Measurements from ENCODE around the gene CNBP. TPM values are rescaled to one million over a fixed set of nuclear protein-coding genes. Genes with fewer than 3 reads are reported as not detected.

Gene CNBP
- total RNA-seq (100 to 1,000 TPM; 754 to 850 (median 816) TPM), polyA plus RNA-seq (100 to 1,000 TPM; 423 to 678 (median 575) TPM)
- long read RNA-seq, donor 1, transcript CNBP-208 (5 exons, 1,549 nt), result minor isoform, 11 of 656 reads
- long read RNA-seq, donor 1, transcript CNBP-207 (5 exons, 1,626 nt), result major isoform, 235 of 656 reads
- long read RNA-seq, donor 1, transcript CNBP-201 (5 exons, 1,664 nt), result minor isoform, 230 of 656 reads
- long read RNA-seq, donor 1, transcript CNBP-204 (5 exons, 1,641 nt), result minor isoform, 60 of 656 reads
- long read RNA-seq, donor 1, partial matches to known transcripts, result 9 of 656 reads
- long read RNA-seq, donor 1, other reads (novel, unspliced or antisense), result 107 of 656 reads
- long read RNA-seq, donor 2, transcript CNBP-207 (5 exons, 1,626 nt), result minor isoform, 579 of 1,778 reads
- long read RNA-seq, donor 2, transcript CNBP-204 (5 exons, 1,641 nt), result minor isoform, 187 of 1,778 reads
- long read RNA-seq, donor 2, transcript CNBP-208 (5 exons, 1,549 nt), result minor isoform, 65 of 1,778 reads
- long read RNA-seq, donor 2, transcript CNBP-201 (5 exons, 1,664 nt), result major isoform, 586 of 1,778 reads
- long read RNA-seq, donor 2, partial matches to known transcripts, result 61 of 1,778 reads
- long read RNA-seq, donor 2, other reads (novel, unspliced or antisense), result 255 of 1,778 reads

DNA sequence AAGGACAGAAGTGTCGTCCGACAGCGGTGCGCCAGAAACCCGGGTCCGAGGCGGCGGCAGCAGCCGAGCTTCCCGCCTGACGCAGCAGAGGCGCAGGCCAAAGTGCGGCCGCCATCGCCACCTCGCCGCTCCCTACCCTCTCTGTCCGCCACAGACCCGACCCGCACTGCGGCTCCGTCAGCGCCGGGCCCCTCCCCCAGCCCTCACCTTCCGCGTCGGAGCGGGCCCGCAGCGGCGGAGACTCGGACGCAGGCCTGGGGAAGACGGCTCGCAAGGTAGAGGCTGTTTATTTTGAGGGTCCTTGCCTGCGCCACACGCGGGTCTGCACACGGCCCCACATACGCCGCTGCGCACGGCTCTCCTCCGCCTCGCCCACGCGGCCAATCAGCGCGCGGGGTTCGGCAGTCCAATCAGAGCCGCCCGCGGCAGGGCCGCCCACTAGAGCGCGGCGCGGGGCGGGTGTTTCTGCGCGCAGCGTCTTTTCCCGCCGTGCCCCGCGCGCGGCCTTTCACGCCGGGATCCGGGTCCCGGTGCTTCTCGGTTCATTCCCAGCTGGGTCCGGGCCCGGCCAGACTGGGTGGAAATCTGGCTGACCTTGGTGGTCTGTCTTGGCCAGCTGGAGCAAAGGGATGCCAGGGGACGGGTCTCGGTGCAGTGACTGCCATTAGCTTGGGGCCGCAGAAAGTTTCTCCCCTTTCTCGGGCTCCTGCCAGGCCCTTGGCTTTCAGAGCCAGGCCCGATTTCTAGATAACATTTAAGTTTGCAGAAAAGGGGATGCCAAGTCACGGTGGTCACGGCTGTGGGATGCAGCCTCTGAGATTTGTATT, at the start of gene CNBP:
Gene CNBP, minus strand, starts transcription at position 328 of the 827 bp plus-strand sequence. CDS start 12,139 bp downstream, outside the sequence.
- H3K4me1 ChIP-seq, result peaks cover 49% of the 10 kb centered on the region
- TF ChIP-seq, protein P1, sequence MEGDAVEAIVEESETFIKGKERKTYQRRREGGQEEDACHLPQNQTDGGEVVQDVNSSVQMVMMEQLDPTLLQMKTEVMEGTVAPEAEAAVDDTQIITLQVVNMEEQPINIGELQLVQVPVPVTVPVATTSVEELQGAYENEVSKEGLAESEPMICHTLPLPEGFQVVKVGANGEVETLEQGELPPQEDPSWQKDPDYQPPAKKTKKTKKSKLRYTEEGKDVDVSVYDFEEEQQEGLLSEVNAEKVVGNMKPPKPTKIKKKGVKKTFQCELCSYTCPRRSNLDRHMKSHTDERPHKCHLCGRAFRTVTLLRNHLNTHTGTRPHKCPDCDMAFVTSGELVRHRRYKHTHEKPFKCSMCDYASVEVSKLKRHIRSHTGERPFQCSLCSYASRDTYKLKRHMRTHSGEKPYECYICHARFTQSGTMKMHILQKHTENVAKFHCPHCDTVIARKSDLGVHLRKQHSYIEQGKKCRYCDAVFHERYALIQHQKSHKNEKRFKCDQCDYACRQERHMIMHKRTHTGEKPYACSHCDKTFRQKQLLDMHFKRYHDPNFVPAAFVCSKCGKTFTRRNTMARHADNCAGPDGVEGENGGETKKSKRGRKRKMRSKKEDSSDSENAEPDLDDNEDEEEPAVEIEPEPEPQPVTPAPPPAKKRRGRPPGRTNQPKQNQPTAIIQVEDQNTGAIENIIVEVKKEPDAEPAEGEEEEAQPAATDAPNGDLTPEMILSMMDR (IDR thresholded peaks at IDR 0.05), result no peak
- peak within 1 kb of the TSS; percentile 100 for H3K27ac ChIP-seq
- peak within 1 kb of the TSS; percentile 97 for H3K4me3 ChIP-seq
- WGBS, 3 donors, result 0 to 1% (median 0%) methylated on average over 63 to 83 of the region's 83 CpGs
- no peaks in the 10 kb centered on the region for H3K27me3 ChIP-seq (ENCODE audit: insufficient read depth in 3 of 3, low read length in 2 of 3)
- peak; percentile 84 to 95 (median 90) for ATAC-seq
- H3K9me3 ChIP-seq, result no peaks in the 10 kb centered on the region
- peaks cover 0 to 4% of the 10 kb centered on the region in 2 donors for H3K36me3 ChIP-seq (ENCODE audit: insufficient read depth in 1 of 2, low read depth in 1 of 2)
- peak; percentile 96 to 97 for DNase-seq
- intact Hi-C loops (cut with DNase I), result loop anchor here (5.0 kb wide), 2 partner anchors 44 to 64 kb away; partner anchors contain the start of gene COPG1 (in 2 of the 2)

DNA sequence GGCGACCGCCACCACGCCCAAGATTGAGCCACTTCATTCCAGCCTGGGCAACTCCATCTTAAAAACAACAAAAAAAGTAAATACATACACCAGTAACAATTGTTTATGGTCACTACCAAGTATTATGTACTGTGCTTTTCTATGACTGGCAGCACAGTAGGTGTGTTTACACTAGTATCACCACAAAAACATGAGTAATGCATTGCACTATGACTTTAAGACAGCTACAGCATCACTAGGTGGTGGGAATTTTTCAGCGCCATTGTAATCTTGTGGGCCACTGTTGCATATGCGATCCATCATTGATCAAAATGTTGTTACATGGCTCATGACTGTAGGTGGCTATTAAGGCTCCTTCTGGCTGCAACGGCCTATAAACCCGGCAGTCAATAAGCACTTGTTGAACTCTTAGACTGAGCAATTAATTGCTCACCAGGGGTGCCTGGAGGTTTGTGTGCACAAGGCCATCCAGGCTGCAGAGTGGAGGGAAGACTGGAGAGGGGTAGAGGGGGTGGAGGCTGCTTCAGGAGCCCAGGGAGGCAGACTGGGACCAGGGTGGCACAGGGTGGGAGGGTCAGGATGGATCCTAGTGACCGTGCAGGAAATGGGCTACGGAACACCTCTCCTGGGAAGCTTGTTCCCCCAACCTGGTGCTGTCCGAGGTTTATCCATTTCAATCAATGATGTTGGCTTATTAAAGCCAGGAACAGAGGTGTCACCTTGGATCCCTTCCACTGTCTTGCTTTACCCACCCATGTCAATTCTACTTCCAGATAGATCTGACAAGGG, 47.8 kb upstream of the CNBP start:
- ATAC-seq, result no peak
- Histone ChIP-seq H3K27me3 (ENCODE audit: insufficient read depth in 3 of 3, low read length in 2 of 3) (no peaks in the 10 kb centered on the region), H3K4me1 (peaks cover 22% of the 10 kb centered on the region), H3K4me3 (no peak overlapping the region), H3K27ac (no peak overlapping the region), H3K36me3 (ENCODE audit: insufficient read depth in 1 of 2, low read depth in 1 of 2) (no peaks in the 10 kb centered on the region), H3K9me3 (no peaks in the 10 kb centered on the region)
- WGBS, 3 donors, result 76 to 81% (median 76%) methylated on average over 10 of the region's 10 CpGs
- intact Hi-C loops (cut with DNase I), result no loop called here
- DNase-seq, result no peak
- TF ChIP-seq, protein P1 (IDR thresholded peaks at IDR 0.05), result no peak

DNA sequence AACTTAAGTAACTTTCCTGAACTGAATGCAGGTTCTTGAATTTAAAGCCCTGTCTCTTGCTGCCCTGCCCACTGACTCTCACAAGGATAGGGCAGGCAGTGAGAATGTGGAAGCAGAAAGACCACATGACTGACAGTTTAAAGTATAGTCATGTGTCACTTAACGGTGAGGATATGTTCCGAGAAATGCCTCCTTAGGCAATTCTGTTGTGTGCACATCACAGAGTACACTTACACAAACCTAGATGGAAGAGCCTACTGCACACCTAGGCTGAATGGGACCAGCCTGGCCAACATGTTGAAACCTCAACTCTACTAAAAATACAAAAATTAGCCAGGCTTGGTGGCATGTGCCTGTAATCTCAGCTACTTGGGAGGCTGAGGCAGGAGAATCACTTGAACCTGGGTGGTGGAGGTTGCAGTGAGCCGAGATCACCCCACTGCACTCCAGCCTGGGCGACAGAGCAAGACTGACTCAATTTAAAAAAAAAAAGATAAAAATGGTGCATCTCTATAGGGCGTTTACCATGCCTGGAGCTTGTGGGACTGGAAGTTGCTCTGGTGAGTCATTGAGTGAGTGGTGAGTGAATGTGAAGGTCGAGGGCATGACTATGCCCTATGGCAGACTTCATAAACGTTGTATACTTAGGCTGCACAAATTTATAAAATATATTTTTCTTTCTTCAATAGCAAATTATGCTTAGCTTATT, 46.8 kb upstream of the CNBP start:
- peak in 2 of 4 donors; percentile 42 for ATAC-seq
- Histone ChIP-seq H3K27me3 (ENCODE audit: insufficient read depth in 3 of 3, low read length in 2 of 3) (no peaks in the 10 kb centered on the region), H3K4me1 (peaks cover 27% of the 10 kb centered on the region), H3K4me3 (no peak overlapping the region), H3K27ac (peak overlapping the region; percentile 25), H3K36me3 (ENCODE audit: insufficient read depth in 1 of 2, low read depth in 1 of 2) (no peaks in the 10 kb centered on the region), H3K9me3 (no peaks in the 10 kb centered on the region)
- DNase-seq, result no peak
- TF ChIP-seq, protein P1 (IDR thresholded peaks at IDR 0.05), result no peak
- WGBS, 3 donors, result 71 to 80% (median 74%) methylated on average over 7 of the region's 7 CpGs
- intact Hi-C loops (cut with DNase I), result no loop called here

Measured in psoas muscle (tissue), 8 donors.